DND-41 (cell line): ENCODE measurements around the gene PAM.

Experiments
- ATAC-seq: fragments of 200-7000 bp; cut with Tn5 transposase; 3 replicates; pipeline ENCODE4 v1.9.1; 2021; ENCODE audit warnings: low read depth; ENCODE audit not compliant: insufficient read depth
- DNase-seq: peaks from one replicate; pipeline ENCODE4 v3.0.0-alpha.2; 2020
- H2AFZ ChIP-seq: 2 replicates; pipeline ENCODE4 v1.6.0; 2012; ENCODE audit warnings: low read depth, low read length
- H3K27ac ChIP-seq: 2 replicates; pipeline ENCODE4 v1.5.1; 2012; ENCODE audit warnings: low read length, inconsistent platforms
- H3K27me3 ChIP-seq: fragments of 200-600 bp; sonication (generic); 2 replicates; pipeline ENCODE4 v1.6.0; 2012; ENCODE audit warnings: low read length, mild to moderate bottlenecking, inconsistent platforms; ENCODE audit not compliant: insufficient read depth, poor library complexity
- H3K36me3 ChIP-seq: 2 replicates; pipeline ENCODE4 v1.5.1; 2012; ENCODE audit warnings: low read length, inconsistent platforms; ENCODE audit not compliant: insufficient read depth
- H3K4me1 ChIP-seq: 2 replicates; pipeline ENCODE4 v1.5.1; 2012; ENCODE audit warnings: mild to moderate bottlenecking, low read length; ENCODE audit not compliant: insufficient read depth
- H3K4me2 ChIP-seq: 2 replicates; pipeline ENCODE4 v1.6.0; 2012; ENCODE audit warnings: mild to moderate bottlenecking, moderate library complexity, low read length, inconsistent platforms; ENCODE audit not compliant: insufficient read depth
- H3K4me3 ChIP-seq, 2 experiments: fragments of 200-600 bp in 1 of 2; shearing (Covaris generic) in 1 of 2; 2 replicates each; pipeline ENCODE4 v1.5.1; 2012 to 2016; ENCODE audit warnings: inconsistent platforms in 2 of 2, low read length in 2 of 2, mild to moderate bottlenecking in 2 of 2, low read depth in 1 of 2, moderate library complexity in 1 of 2
- H3K79me2 ChIP-seq: 2 replicates; pipeline ENCODE4 v1.6.0; 2012; ENCODE audit warnings: low read length, inconsistent platforms; ENCODE audit not compliant: insufficient read depth
- H3K9ac ChIP-seq: 2 replicates; pipeline ENCODE4 v1.6.0; 2012; ENCODE audit warnings: low read depth, mild to moderate bottlenecking, inconsistent platforms, low read length, moderate library complexity
- H3K9me3 ChIP-seq: 2 replicates; pipeline ENCODE4 v1.5.1; 2012; ENCODE audit warnings: low read length, moderate library complexity, mild to moderate bottlenecking, inconsistent platforms; ENCODE audit not compliant: insufficient read depth, severe bottlenecking
- H4K20me1 ChIP-seq: 2 replicates; pipeline ENCODE4 v1.6.0; 2012; ENCODE audit warnings: low read length; ENCODE audit not compliant: insufficient read depth
- CTCF ChIP-seq: IDR thresholded peaks from 2 replicates; pipeline ENCODE4 v1.5.1; 2012; ENCODE audit warnings: borderline replicate concordance, low read length, moderate library complexity, mild to moderate bottlenecking; ENCODE audit not compliant: poor library complexity, severe bottlenecking; ENCODE audit errors: extremely low read depth
- EZH2 ChIP-seq: IDR thresholded peaks from 3 replicates; pipeline ENCODE4 v1.6.1; 2012; ENCODE audit warnings: borderline replicate concordance, low read depth, mild to moderate bottlenecking, moderate library complexity, low read length, inconsistent platforms; ENCODE audit not compliant: severe bottlenecking

PAM gene

GRCh38 chr5:103075442-103075841 is 320.3 kb downstream of the PAM start:
- Histone ChIP-seq H3K4me3 (no peak overlapping the region), H3K36me3 (no peaks in the 10 kb centered on the region), H3K4me1 (no peaks in the 10 kb centered on the region), H3K9ac (no peak overlapping the region), H2AFZ (no peak overlapping the region), H3K79me2 (no peaks in the 10 kb centered on the region), H4K20me1 (no peaks in the 10 kb centered on the region), H3K27me3 (no peaks in the 10 kb centered on the region), H3K4me2 (no peak overlapping the region), H3K27ac (no peak overlapping the region), H3K9me3 (peaks cover 17% of the 10 kb centered on the region)
- TF ChIP-seq EZH2 (no peak), CTCF (no peak)
- DNase-seq (no peak), ATAC-seq (no peak)
